GM18870 (cell line): ENCODE results near the gene CCDC197.

Experiments used
- ATAC-seq: cut with Tn5 transposase; IDR thresholded peaks from one replicate; pipeline ENCODE4 v1.9.1; 2021; ENCODE audit warnings: moderate library complexity; ENCODE audit not compliant: unreplicated experiment

CCDC197 gene

DNA sequence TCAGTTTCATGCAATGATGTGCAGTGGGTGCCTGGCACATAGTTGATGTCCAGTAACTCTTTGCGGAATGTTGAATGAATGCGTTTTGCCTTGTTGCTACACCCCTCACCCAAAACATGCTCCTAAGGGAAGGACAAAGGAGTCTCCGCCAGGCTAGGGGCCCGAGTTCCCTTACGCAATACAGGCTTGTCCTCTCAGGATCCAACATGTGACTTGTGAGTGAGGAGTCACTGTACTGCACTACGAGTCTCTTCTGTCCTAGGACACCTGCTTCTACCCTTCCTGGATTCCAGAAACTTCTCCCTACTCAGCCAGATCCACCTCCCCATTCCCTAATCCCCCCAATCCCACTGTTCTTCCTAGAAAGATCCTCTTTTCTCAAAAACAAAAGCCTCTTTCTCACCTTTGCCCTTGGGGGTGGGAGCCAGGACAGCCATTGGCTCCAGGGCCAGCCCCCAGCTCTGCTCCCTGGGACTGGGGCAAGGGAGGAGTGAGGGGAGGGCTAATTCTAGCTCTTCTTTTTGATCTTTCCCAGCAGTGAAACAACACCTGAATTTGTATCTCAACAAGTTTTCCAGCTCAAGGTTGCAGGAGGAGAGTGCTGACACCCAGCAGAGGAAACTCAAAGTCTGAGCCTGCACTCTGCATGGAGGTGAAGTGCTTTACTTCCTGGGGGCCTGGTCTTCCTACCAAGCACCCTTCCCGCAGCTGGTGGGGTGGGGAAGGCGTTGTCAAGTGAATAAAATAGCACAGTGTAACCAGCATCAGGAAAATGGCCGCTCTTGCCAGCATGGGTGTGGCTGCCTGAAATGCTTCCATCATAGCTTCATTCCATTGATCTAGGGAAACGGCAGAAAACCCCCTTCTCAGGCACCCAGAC lies 25.7 kb downstream of the CCDC197 start:
- ATAC-seq: no peak

DNA sequence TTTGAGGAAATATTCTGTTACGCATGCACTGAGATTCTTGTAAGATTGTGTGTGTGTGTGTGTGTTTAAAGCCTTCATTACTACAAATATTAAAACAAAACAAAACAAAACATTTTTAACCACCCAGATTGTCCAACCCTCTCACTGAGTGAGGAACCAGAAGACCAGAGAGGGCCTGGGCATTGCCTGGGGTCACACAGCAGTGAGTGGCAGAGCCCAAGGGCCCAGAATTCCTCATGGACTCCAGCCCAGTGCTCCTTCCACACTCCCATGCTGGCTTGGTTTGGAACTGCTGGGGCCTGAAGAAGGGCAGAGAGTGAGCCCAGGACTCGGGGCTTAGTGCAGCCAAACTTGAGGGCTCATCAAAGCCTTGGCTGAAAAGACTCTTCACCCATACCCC lies 27.4 kb downstream of the CCDC197 start:
- ATAC-seq: no peak

DNA sequence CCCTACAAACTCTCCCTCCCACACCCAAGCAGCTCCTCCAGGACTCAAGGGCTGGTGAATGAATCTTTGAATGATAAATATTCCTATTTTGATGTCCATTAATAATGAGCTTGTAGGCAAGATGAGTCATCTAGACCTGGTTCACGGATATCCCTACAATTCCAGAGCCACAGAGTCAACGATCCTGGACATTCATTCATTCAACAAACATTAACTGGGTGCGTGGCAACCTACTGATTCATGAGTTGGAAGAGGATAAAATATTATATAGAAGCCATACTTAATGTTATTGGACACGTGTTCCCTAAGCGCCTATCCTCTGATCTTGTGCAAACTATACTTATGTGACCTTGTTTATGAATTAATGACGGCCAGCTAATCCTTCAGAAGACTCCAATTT lies 28.6 kb downstream of the CCDC197 start:
- no peak for ATAC-seq

DNA sequence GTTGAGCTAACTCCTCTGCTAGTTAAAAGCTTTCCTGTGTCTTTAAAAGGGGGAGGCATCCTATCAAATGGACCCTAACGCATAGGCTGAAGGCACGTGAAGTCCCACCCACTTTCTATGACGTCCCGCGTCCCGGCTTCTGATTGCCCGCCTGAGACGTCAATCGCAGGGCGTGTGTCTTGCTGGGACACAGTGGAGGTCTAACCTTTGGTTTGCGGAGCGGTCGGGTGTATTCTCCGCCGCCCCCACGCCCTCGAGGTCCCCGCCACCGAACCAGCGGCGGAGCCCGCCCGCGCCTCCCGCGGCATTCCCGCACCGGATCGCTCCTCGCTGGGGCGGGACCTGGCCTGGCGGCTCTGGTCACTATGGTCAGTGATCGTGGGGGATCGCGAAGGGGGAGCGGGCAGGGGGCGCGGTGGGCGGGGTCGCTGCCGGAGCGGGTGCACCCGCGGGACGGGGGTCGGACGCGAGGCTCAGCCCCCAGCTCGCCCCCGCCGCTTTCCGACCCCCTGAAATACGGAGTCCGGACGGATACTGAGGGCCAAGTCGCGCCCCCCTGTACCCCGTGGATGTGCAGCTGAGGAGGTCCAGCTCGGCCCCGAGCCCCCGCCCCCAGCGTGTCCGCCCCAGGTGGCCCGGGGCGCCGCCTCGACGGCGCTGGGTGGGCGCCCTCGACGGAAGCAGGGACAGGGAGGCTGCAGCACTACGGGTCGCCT lies 29.2 kb downstream of the CCDC197 start, which contains the start of gene OTUB2:
TSS of gene OTUB2 (plus strand) at position 168 of the 716 bp plus-strand sequence. CDS start at position 366, 198 bp downstream.
- ATAC-seq: peak; percentile 99

DNA sequence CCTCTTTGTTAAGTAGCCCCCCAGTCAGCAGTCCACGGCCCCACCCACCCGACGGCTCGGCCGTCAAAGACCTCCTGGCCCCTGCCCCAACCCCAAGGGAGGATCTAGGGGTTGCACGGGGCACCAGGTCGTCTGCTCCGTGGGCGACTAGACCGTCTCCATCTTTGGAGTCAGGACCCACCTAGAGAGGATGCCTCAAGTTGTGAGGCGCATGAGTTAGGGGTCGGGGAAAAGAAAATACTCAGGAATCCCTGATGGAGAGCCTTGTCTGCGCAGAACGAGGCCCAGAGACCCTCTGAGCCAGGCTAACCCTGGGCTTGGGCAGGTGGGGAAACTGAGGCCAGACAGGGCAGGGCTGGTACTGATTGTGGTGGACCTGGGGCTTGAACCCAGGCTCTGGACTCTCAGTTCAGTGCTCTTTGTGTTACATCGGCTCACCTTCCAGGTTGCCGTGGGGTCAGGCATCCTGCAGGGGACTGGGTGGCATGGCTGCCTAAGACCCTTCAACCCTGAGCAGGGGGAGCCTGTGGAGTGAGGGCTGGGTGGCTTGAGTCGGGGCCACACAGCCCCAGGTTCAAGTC lies 29.9 kb downstream of the CCDC197 start:
- ATAC-seq: no peak

DNA sequence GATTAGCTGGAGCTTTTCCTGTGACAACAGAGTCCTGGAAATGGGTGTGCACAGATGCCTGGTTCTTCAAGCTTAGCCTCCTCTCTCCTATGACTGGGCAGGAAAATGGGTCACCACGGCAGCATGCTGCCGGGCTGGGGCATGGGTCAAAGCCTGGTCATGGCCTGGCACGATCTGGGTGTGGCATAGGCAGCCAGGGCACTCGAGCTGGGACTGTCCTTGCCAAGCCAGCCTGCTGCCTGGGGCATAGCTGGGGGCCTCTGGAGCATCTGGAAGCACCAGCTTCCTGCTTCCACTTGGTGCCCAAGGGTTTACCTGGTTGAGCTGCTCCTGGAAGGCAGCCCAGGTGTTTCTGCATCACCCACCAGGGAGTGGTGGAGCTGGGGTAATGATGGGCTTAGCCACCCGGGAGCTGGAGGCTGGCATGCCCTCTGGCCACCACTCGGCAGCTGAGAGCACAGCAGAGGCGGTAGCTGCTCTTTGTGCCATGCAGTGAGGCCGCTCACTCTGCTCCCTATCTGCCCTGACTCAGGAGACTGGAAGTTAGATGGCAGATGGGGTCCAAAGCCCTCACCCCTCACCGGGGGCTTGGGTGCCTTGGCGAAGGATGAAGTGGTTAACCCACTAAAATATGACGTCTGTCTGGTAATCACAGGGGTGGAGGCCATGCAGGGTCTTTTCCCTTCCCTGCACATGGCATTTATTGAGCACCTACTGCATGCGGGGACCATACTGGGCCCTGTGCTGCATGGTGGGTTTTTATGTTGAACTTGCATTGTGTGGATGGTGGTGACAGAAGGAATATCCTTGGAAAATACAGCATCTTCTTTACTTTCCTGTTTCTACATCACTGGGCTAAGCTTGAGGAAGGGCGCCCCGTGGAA lies 30.7 kb downstream of the CCDC197 start:
- no peak for ATAC-seq

DNA sequence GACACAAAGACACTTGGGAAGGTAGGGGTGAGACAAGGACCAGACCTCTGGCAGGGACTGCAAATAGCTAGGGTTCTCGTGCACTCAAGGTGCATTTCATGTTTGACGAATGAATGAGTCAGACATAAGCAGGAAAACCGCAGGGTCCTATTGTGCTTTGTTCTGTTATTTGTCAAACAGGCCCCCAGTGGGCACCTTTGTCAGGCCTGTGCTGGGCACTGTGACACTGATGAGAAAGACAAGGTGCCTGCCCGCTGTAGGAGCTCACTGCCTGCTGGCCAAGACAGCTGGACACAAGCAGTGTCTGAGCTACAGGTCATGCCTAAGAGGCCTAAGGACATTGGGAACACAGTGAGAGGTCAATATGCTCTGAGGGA lies 31.3 kb downstream of the CCDC197 start:
- ATAC-seq: no peak

DNA sequence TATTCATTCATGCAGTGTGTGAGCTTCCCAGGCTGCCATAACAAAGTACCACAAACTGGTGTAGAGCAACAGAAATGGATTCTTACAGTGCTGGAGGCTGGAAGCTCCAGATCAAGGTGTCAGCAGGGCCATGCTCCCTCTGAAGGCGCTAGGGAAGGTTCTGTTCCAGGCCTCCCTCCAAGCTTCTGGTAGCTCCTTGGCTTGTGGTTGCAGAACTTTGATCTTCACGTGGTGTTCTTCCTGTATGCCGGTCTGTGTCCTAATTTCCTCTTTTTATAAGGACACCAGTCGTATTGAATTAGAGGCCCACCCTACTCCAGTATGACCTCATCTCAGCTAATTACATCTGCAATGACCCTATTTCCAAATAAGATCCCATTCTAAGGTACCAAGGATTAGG lies 32.2 kb downstream of the CCDC197 start:
- no peak for ATAC-seq

DNA sequence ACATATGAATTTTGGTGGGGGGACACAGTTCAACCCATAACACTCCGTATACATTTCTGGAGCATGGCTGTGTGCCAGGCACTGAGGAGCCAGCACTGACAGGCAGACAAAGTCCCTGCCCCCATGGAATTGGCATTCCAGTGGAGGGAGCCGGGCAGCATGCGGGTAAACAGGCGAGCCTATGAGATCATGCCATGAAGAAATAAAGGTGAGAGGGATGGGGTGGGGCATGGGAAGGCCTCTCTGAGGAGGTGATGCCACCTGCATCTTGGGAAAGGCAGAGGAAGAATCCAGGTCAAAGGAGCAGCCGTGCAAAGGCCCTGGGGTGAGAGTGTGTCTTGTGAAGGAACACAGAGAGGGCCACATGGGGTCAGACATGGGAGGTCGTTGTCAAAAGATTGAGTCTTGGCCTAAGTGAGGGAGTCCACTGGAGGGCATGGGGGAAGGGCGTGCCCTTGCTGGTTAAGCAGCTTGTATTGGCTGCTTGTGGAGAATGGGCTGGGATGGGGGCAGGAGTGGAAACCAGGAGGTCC lies 32.6 kb downstream of the CCDC197 start:
- ATAC-seq: no peak

DNA sequence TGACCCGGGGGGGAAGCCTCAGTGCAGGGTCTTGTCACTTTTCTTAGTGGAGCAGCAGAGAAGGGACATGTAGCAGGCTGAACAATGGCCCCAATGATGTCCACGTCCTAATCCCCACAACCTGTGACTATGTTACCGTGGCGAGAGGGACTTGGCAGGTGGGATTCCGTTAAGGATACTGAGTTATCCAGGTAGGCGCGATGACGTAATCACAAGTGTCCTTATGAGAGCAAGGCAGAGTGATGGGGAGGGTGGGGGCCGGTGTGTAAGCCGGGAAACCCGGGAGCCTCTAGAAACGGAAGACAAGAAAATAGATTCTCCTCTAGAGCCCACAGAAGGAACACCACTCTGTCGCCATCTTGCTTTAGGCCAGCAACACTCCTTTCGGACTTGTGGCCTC lies 33.5 kb downstream of the CCDC197 start:
- no peak for ATAC-seq

DNA sequence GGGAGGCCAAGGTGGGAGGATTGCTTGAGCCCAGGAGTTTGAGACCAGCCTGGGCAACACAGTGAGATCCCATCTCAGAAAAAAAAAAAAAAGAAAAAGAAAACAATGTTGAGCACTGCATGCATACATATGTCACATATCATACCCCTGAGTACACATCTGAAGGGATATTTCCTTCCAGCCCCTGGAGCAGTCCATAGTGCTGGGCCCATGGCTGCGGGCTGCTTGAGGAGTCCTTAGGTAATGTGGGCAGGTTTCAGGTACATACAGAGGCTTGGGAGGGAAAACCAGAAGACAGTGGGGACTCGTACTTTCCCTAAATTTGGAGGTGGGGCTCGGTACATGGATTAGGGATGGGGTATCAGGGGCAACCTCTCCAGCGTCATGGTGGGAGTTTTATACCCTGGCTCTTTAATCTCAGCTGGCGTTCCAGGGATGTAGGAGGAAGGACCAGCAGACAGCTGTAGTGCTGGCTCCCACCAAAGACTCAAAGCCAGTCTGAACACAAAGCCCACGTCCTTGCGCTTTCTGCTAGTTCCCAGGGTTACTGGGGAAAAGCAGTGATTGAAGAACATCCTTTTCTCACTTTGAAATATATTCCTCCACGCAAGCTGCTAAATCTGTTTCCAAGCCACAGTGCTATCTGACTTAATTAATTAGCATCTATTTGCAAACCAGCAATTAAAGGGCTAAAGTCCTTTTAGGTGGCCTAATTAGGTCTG lies 34.2 kb downstream of the CCDC197 start:
- no peak for ATAC-seq

DNA sequence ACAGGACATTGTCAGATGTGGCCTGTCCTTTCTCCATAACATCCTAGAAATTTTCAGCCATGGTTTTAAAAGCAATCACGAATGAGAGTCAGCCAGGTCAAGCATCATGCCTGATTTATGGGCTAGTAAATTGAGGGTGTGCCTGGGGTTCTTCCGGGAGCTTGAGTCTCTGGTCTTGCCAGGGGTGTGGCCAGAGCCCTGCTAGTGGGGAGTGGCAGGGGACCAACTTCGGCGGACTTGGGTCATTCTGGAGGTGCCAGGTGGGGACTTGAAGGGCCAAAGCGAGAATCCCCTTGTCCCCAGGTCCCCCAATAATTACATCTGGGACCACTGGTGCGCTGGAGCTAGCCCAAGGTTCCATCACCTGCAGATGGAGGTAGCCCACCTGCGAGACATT lies 34.8 kb downstream of the CCDC197 start:
- no peak for ATAC-seq

DNA sequence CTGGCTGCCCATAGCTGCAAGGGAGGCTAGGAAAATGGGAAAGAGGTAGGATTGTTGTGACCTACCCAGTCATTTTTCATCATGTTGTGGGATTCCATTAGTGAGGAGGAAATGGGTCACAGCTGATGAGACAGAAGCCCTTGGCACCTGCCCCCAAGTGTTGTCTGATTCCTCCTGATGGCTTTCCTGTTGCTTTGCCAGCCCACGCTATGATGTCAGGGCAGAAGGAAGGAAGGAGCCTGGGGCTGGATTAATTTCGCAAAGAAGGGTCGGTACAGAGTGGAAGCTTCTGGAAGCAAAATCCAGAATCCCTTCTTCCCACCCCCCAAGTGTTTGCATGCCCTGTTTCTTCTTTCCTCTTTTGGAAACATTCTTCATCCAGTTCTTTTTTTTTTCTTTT lies 37.8 kb downstream of the CCDC197 start:
- no peak for ATAC-seq

DNA sequence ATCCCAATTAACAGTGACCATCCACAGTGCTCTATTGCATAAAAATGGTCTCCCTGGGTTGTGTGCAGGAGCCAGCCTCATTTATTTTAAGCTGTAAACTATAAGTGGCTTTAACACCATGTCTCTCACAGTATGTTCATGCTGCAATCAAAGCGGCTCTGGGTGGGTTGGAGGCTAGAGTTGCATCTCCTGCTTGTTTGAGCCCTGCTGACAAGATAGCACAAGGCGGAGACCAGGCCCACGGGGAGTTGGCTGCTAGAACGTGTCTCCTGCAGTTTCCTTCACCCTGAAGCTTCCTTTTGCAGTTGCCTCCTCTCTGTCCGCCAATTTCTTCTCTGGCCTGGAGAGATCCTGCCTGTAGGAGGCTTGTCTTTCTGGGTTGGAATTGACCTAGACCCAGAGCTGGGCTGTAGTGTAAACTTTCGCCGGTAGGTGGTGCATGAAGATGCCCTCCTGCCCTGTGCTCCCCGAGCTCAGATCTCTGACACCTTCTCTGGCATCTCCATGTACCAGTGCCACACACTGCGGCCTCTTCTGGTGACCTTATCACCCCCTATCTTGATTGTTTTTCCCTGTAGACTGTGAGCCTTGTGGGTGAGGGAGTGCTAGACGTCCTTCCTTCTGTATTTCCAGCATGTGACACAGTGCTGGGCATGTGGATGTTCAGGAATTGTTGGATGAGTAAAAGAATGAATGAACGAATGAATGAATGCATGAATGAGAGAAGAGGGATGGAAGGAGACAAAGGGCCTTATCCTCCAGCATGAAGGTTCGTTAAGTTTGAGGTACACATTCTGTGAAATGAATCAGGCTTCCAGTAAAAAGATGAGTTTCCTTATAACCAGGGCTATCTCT lies 39.4 kb downstream of the CCDC197 start:
- peak; percentile 75 for ATAC-seq

DNA sequence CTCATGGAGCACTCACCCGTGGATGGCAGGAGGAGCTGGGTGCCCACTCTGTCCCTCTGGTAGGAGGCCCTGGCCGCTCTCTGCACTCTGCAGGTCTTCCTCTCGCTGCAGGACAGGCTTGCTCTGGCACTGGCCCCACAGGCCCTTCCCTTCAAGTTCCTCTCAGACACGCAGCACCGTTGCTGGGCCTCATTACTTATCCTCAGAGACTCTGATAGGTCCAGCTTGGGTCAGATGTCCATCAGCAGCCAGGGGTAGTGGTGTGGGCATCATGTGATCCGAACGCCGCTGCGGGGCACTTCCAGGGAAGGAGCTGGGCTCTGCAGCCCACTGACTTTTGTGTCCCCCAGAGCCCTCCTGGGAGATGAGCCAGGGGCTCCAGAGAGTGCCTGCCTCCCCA lies 40.9 kb downstream of the CCDC197 start:
- no peak for ATAC-seq

DNA sequence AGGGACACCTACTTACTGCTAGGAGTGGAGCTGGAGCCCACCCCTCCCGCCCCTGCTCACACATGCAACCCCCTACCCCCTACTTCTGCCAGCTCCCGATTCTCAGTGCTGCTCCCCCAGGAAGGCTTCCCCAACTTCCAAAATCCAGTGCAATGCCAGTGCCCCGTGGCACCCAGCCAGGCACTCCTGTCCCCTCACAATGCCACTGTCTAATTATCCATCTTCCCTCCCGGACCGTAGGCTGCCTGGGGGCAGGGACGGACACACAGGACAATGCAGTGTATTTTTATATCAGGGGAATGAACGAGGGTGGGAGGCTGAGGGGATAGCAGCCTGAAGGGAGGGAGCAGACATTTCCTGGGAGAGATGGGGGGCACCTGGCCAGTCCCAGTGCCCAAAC lies 41.4 kb downstream of the CCDC197 start:
- no peak for ATAC-seq

DNA sequence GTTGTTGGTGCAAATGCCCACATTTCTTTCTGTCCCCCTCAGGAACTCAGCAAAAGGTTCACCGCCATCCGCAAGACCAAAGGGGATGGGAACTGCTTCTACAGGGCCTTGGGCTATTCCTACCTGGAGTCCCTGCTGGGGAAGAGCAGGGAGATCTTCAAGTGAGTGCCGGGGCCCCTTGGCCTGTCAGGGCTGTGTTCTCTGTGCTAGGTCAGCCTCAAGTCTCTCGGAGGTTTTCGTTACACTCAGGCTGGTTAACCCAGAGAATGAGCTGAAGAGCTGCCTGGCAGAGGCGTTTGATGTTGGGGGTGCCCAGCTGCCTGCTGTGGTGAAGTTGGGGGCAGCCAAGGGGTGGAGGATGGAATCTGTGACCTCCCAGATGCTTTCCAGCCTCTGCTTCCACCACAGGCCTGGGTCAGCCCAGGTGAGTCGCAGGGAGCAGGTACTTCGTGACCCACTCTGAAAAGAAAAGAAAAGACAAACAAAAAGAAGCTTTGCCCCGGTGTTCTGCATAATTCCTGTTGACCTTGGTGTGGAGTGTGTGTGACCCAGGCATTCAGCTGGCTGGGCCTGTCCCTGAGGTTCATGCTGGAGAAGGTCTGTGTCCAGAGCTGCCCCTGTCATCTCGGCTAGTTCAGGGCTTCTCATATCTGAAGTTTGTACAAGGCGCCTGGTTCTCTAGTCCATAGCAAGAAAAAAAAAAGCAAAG lies 42.0 kb downstream of the CCDC197 start:
- ATAC-seq: no peak

DNA sequence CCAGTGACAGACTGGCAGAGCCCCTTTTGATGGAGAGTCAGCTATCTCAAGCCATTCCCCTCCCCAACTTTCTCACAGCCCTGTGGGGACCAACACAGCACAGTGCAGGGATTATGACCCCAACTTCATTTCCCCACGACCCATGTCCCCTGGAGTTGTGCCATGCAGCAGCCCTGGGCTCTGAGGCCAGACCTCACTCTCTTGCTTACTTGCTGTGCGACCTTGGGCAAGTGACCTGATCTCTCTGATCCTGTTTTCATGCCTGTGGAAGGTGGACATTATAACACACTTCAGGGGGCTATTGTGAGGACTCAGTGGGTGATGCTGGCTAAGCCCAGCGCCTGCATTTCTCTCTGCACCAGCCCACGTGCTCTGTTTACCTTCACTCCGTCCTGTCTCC lies 43.1 kb downstream of the CCDC197 start:
- no peak for ATAC-seq
